K562 (cell line): ENCODE measurements around the gene MAU2. TPM values are rescaled to one million over a fixed set of nuclear protein-coding genes. Genes with fewer than 3 reads are reported as not detected.

Source experiments
- CTCF ChIP-seq, 3 experiments: IDR thresholded peaks in 2 of 3; conservative IDR thresholded peaks in 1 of 3; 2 replicates each; pipeline ENCODE4 v1.5.1; 2011 to 2012; ENCODE audit warnings: low read length in 3 of 3, mild to moderate bottlenecking in 3 of 3, control low read depth in 2 of 3, improper control_type of control experiment in 1 of 3, inconsistent platforms in 1 of 3, low read depth in 1 of 3, mixed read lengths in 1 of 3, moderate library complexity in 1 of 3; ENCODE audit not compliant: insufficient read depth in 2 of 3
- E2F3 ChIP-seq: fragments of 250-450 bp; sonication (Bioruptor Pico); IDR thresholded peaks from 2 replicates; pipeline ENCODE4 v1.4.0; 2020; ENCODE audit warnings: mild to moderate bottlenecking
- FOXO4 ChIP-seq: fragments of 450-650 bp; formaldehyde crosslinking; IDR thresholded peaks from 2 replicates; pipeline ENCODE4 v1.4.0; 2020; ENCODE audit warnings: mild to moderate bottlenecking, moderate library complexity
- HLTF ChIP-seq: fragments of 450-650 bp; IDR thresholded peaks from 2 replicates; pipeline ENCODE4 v1.6.1; 2016
- MNT ChIP-seq, 2 experiments: fragments of 450-650 bp; conservative IDR thresholded peaks; 2 replicates each; pipeline ENCODE4 v1.6.1; 2017; ENCODE audit warnings: mild to moderate bottlenecking in 2 of 2, moderate library complexity in 2 of 2
- PRDM10 ChIP-seq: fragments of 450-650 bp; IDR thresholded peaks from 2 replicates; pipeline ENCODE4 v1.6.1; 2018; ENCODE audit not compliant: partially characterized antibody
- SPI1 ChIP-seq: IDR thresholded peaks from 2 replicates; pipeline ENCODE4 v1.6.1; 2011; ENCODE audit warnings: low read depth, low read length, control low read depth, borderline replicate concordance
- TFAP4 ChIP-seq: sonication (generic); formaldehyde crosslinking; IDR thresholded peaks from 2 replicates; pipeline ENCODE4 v1.8.0; 2022; ENCODE audit warnings: missing genetic modification reagents, mild to moderate bottlenecking, moderate library complexity, borderline replicate concordance
- ZKSCAN8 ChIP-seq: fragments of 200-800 bp; sonication (Bioruptor generic); IDR thresholded peaks from 2 replicates; pipeline ENCODE4 v1.6.1; 2016; ENCODE audit warnings: missing genetic modification characterization, missing compliant biosample characterization
- ZNF197 ChIP-seq: fragments of 200-800 bp; sonication (Bioruptor generic); IDR thresholded peaks from 2 replicates; pipeline ENCODE4 v1.6.1; 2016; ENCODE audit warnings: low read depth, missing genetic modification characterization, missing compliant biosample characterization
- ZNF239 ChIP-seq: fragments of 250-450 bp; sonication (Bioruptor Pico); IDR thresholded peaks from 2 replicates; pipeline ENCODE4 v1.4.0; 2020; ENCODE audit warnings: mild to moderate bottlenecking
- ZNF274 ChIP-seq: IDR thresholded peaks from 2 replicates; pipeline ENCODE4 v1.6.1; 2011; ENCODE audit warnings: low read depth, mild to moderate bottlenecking, low read length, moderate library complexity, borderline replicate concordance
- ZNF592 ChIP-seq: fragments of 450-650 bp; IDR thresholded peaks from 2 replicates; pipeline ENCODE4 v1.6.1; 2017; ENCODE audit warnings: antibody characterized with exemption, mild to moderate bottlenecking
- polyA plus RNA-seq, 8 experiments: library from polyadenylated mRNA; depleted of rRNA in 4 of 8; stranded (reverse) in 5 of 8; unstranded in 3 of 8; fragments of >200 nt; fragmentation: Nextera tagmentation in 2 of 8; fragmentation: Illumina TruSeq in 1 of 8; extraction: Ambion mirVana in 2 of 8; extraction: Trizol in 1 of 8; gene quantifications; 2 replicates each; pipeline versions ENCODE4 v1.2.1 to v1.2.3, GENCODE V29; 2011 to 2014; ENCODE audit warnings: inconsistent platforms in 1 of 8, missing spikeins in 1 of 8
- total RNA-seq, 7 experiments: library from RNA; depleted of rRNA in 6 of 7; stranded (reverse); fragments of >200 nt in 6 of 7; fragmentation: Illumina TruSeq in 2 of 7; extraction: Trizol in 2 of 7; gene quantifications; 2 replicates each; pipeline versions ENCODE4 v1.2.1 to v1.2.3, GENCODE V29; 2011 to 2021; ENCODE audit warnings: low replicate concordance in 1 of 7

MAU2 gene
- total and polyA plus RNA-seq, 9 of the 15 experiments (the other 6 are each of a cell fraction or from before 2014, with no cell fraction given): 1.2 to 48.1 (median 19.4) TPM

- TF ChIP-seq CTCF (IDR thresholded peaks at IDR 0.05 in 2 of 3, conservative IDR thresholded peaks at IDR 0.05 in 1 of 3; ENCODE audit: insufficient read depth in 2 of 3, low read depth in 1 of 3, low read length in 3 of 3) (peak; percentile 78 to 84 (median 82)), MNT (conservative IDR thresholded peaks at IDR 0.05) (peak; percentile 89 to 90), ZNF592 (peak; percentile 82), ZNF239 (CRISPR knock-in tag) (no peak), TFAP4 (CRISPR knock-in tag) (peak; percentile 49; the same call in 1 of the 2 replicates), PRDM10 (no peak), FOXO4 (CRISPR knock-in tag) (no peak), HLTF (no peak), ZNF274 (no peak), ZNF197 (CRISPR knock-in tag) (no peak), ZKSCAN8 (no peak), E2F3 (CRISPR knock-in tag) (no peak), SPI1 (no peak)
These were observed 40.5 kb downstream of the MAU2 start (continued) for GRCh38 chr19:19361075-19361594.
